ENCODE measurements around the gene CERS1.

The CERS1 gene

GRCh38 chr19:18833849-18834643 lies 61.9 kb downstream of the CERS1 start:
- DNase-seq: no peak

GRCh38 chr19:18833141-18833476 lies 62.8 kb downstream of the CERS1 start:
- no peak for DNase-seq

GRCh38 chr19:18832306-18833140 lies 63.4 kb downstream of the CERS1 start:
- no peak for DNase-seq

- peak; percentile 98 for DNase-seq
Measured at GRCh38 chr19:18831524-18832305, 64.2 kb downstream of the CERS1 start, which contains the start of gene UPF1. UPF1 (plus strand) TSS chr19:18831959; CDS start chr19:18832210, 251 bp downstream.

- DNase-seq: no peak
Measured at GRCh38 chr19:18830488-18830887, 65.5 kb downstream of the CERS1 start.

GRCh38 chr19:18828786-18829185 lies 67.2 kb downstream of the CERS1 start:
- no peak for DNase-seq
